ENCODE data around the gene CACNA1B.

DNA sequence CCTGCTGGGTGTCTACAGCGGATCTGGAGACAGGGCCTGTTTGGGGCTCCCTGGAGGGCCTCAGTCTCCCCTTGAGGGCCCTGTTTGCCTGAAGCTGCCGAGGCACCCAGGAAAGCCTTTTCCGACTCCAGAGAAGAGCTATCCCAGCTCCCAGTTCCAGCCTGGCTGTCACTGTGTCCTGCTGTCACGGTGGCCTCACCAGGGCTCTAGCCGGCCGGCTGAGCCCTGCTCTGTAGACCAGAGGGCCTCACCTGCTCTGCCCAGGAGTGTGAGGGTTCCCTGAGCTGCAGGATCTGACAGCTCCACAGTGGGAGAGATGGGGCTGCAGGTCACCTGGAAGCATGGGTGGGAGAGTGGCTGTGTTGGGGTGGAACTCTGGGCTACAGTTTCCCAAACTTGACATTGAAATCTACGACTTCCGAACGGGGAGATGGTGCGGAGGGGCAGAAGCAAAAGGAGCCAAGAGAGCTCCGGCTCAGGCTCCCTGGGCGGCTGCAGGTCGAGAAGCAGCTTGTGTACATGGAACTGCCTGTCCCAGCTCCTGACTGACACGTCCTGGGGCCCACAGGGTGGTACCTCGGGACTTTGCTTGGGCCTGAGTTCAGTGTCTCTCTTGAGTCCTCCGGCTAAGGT lies 94.9 kb downstream of the CACNA1B start:
- TF ChIP-seq, protein P1, sequence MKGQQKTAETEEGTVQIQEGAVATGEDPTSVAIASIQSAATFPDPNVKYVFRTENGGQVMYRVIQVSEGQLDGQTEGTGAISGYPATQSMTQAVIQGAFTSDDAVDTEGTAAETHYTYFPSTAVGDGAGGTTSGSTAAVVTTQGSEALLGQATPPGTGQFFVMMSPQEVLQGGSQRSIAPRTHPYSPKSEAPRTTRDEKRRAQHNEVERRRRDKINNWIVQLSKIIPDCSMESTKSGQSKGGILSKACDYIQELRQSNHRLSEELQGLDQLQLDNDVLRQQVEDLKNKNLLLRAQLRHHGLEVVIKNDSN (CRISPR knock-in tag; IDR thresholded peaks at IDR 0.05) = no peak
- TF ChIP-seq CHD7 (IDR thresholded peaks at IDR 0.05; ENCODE audit: low read depth, low read length) (no peak), ZNF695 (CRISPR knock-in tag; IDR thresholded peaks at IDR 0.05) (no peak), CEBPG (CRISPR knock-in tag; IDR thresholded peaks at IDR 0.05) (no peak), CEBPG (tag; conservative IDR thresholded peaks at IDR 0.05 in 1 of 2, IDR thresholded peaks at IDR 0.05 in 1 of 2) (no peak), POLR2A (conservative IDR thresholded peaks at IDR 0.05) (no peak), SOX6 (IDR thresholded peaks at IDR 0.05) (no peak), RFX5 (IDR thresholded peaks at IDR 0.05; ENCODE audit: low read depth, low read length) (no peak), BACH1 (tag; IDR thresholded peaks at IDR 0.05) (no peak)
- TF ChIP-seq, protein P2, sequence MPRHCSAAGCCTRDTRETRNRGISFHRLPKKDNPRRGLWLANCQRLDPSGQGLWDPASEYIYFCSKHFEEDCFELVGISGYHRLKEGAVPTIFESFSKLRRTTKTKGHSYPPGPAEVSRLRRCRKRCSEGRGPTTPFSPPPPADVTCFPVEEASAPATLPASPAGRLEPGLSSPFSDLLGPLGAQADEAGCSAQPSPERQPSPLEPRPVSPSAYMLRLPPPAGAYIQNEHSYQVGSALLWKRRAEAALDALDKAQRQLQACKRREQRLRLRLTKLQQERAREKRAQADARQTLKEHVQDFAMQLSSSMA (CRISPR knock-in tag; IDR thresholded peaks at IDR 0.05) = no peak
